ENCODE data around the gene PUS10. TPM values are rescaled to one million over a fixed set of nuclear protein-coding genes. Genes with fewer than 3 reads are reported as not detected.
"Not testable (repeated sequence)": the region's sequence is repeated elsewhere in the genome, so short reads cannot be mapped to it uniquely, and the experiment has no call there.

PUS10 gene
- total RNA-seq, 1 experiment from 2014 or later = 5.2 TPM

GRCh38 chr2:60906395-60906794 is 111.7 kb downstream of the PUS10 start:
- Histone ChIP-seq H3K27ac (ENCODE audit: low read length) (no peak overlapping the region), H3K9me3 (ENCODE audit: control insufficient read depth, insufficient read depth, low read depth, low read length) (no peaks in the 10 kb centered on the region), H3K4me1 (ENCODE audit: control insufficient read depth, insufficient read depth, low read length) (no peaks in the 10 kb centered on the region), H3K27me3 (ENCODE audit: control insufficient read depth, insufficient read depth, low read length) (no peaks in the 10 kb centered on the region), H3K4me3 (ENCODE audit: low read depth in 2 of 2, low read length in 2 of 2) (no peak overlapping the region), H3K36me3 (ENCODE audit: control insufficient read depth, insufficient read depth, low read length) (peaks cover 3% of the 10 kb centered on the region; the same call in 1 of the 2 replicates)
- in situ Hi-C loops (cut with HindIII; ENCODE audit: low pct_unique_long_range_greater_than_20kb, low sequenced_read_pairs) (no loop called here), intact Hi-C loops (cut with micrococcal nuclease; ENCODE audit: unreplicated experiment) (no loop called here)
- ChIA-PET CTCF (no interaction called here), POLR2A (interaction anchor here (0.6 kb wide), 1 partner anchor 87 kb away, joined by 3 read pairs; no protein-coding TSS in a partner anchor)
- DNase-seq (ENCODE audit: low read depth, low spot score) (no peak), ATAC-seq (no peak)
- BruUV-seq (replicated peaks) = no TSS peak
- TF ChIP-seq POLR2AphosphoS5 (IDR thresholded peaks at IDR 0.05; ENCODE audit: low read depth, low read length) (no peak), CTCF (IDR thresholded peaks at IDR 0.05) (no peak), TCF7L2 (IDR thresholded peaks at IDR 0.05; ENCODE audit: low read depth, low read length) (no peak), REST (IDR thresholded peaks at IDR 0.05; ENCODE audit: insufficient read depth in 1 of 2, low read depth in 2 of 2, low read length in 1 of 2) (no peak), SIN3A (IDR thresholded peaks at IDR 0.05; ENCODE audit: borderline replicate concordance, insufficient read depth, low read depth, low read length) (no peak)

GRCh38 chr2:60905867-60906266 is 112.2 kb downstream of the PUS10 start:
- POLR2A ChIA-PET; in situ Hi-C loops (cut with HindIII; ENCODE audit: low pct_unique_long_range_greater_than_20kb, low sequenced_read_pairs); intact Hi-C loops (cut with micrococcal nuclease; ENCODE audit: unreplicated experiment): not testable (repeated sequence)

GRCh38 chr2:60901296-60901695 is 116.8 kb downstream of the PUS10 start:
- in situ Hi-C loops (cut with HindIII; ENCODE audit: low pct_unique_long_range_greater_than_20kb, low sequenced_read_pairs); H3K9me3 ChIP-seq (ENCODE audit: control insufficient read depth, insufficient read depth, low read depth, low read length); ATAC-seq; BruUV-seq (replicated peaks); DNase-seq (ENCODE audit: low read depth, low spot score); intact Hi-C loops (cut with micrococcal nuclease; ENCODE audit: unreplicated experiment); CTCF ChIA-PET; H3K27me3 ChIP-seq (ENCODE audit: control insufficient read depth, insufficient read depth, low read length); H3K36me3 ChIP-seq (ENCODE audit: control insufficient read depth, insufficient read depth, low read length); H3K4me1 ChIP-seq (ENCODE audit: control insufficient read depth, insufficient read depth, low read length); H3K27ac ChIP-seq (ENCODE audit: low read length); H3K4me3 ChIP-seq (ENCODE audit: low read depth in 2 of 2, low read length in 2 of 2): not testable (repeated sequence)
- POLR2A ChIA-PET = interaction anchor here (0.7 kb wide), 1 partner anchor 185 kb away, joined by 11 read pairs; no protein-coding TSS in a partner anchor

More at GRCh38 chr2:60905867-60906266, 112.2 kb downstream of the PUS10 start:
- CTCF ChIA-PET; H3K4me3 ChIP-seq (ENCODE audit: low read depth in 2 of 2, low read length in 2 of 2); H3K36me3 ChIP-seq (ENCODE audit: control insufficient read depth, insufficient read depth, low read length); H3K27ac ChIP-seq (ENCODE audit: low read length); H3K9me3 ChIP-seq (ENCODE audit: control insufficient read depth, insufficient read depth, low read depth, low read length); H3K4me1 ChIP-seq (ENCODE audit: control insufficient read depth, insufficient read depth, low read length); ATAC-seq; DNase-seq (ENCODE audit: low read depth, low spot score); H3K27me3 ChIP-seq (ENCODE audit: control insufficient read depth, insufficient read depth, low read length): not testable (repeated sequence)
- BruUV-seq (replicated peaks) = TSS peak; percentile 20
